PC-3 (cell line): ENCODE results near the gene LANCL2. TPM values are rescaled to one million over a fixed set of nuclear protein-coding genes. Genes with fewer than 3 reads are reported as not detected.

Source experiments
- ATAC-seq: fragments of 200-7000 bp; cut with Tn5 transposase; 2 replicates; pipeline ENCODE4 v1.9.1; 2020; ENCODE audit warnings: mild to moderate bottlenecking, moderate library complexity
- BruUV-seq: library from RNA; stranded (reverse); fragments of 400-500 nt; replicated peaks from 2 replicates; lab custom pipeline; 2021; lab: Mats Ljungman, UMichigan
- CTCF ChIA-PET: fragments of 300-600 bp; sonication (Branson Sonifier 250); formaldehyde crosslinking; loops from one replicate; lab custom pipeline; 2022; ENCODE audit warnings: antibody characterized with exemption; lab: Charles Lee
- POLR2A ChIA-PET: fragments of 300-600 bp; sonication (Branson Sonifier 250); formaldehyde crosslinking; loops from one replicate; lab custom pipeline; 2022; ENCODE audit warnings: antibody characterized with exemption; ENCODE audit not compliant: unreplicated experiment; lab: Charles Lee
- DNase-seq: peaks from one replicate; pipeline ENCODE4 v3.0.0-alpha.2; 2015
- H2AFZ ChIP-seq: fragments of 300-600 bp; sonication (generic); 2 replicates; pipeline ENCODE4 v1.6.0; 2016; ENCODE audit warnings: antibody characterized with exemption, low read length
- H3F3A ChIP-seq: fragments of 300-600 bp; sonication (generic); one replicate; pipeline ENCODE4 v1.6.0; 2017; ENCODE audit warnings: antibody characterized with exemption, low read length, control low read depth, mild to moderate bottlenecking; ENCODE audit not compliant: unreplicated experiment
- H3K27ac ChIP-seq: fragments of 300-600 bp; sonication (generic); 2 replicates; pipeline ENCODE4 v1.5.1; 2016; ENCODE audit warnings: mild to moderate bottlenecking, low read length
- H3K27me3 ChIP-seq: fragments of 300-600 bp; sonication (generic); 2 replicates; pipeline ENCODE4 v1.6.1; 2016; ENCODE audit warnings: low read length, mixed read lengths
- H3K36me3 ChIP-seq: fragments of 300-600 bp; sonication (generic); 2 replicates; pipeline ENCODE4 v1.6.1; 2016; ENCODE audit warnings: low read depth, mixed run types, low read length, mixed read lengths
- H3K4me1 ChIP-seq: fragments of 300-600 bp; sonication (generic); 2 replicates; pipeline ENCODE4 v1.5.1; 2016; ENCODE audit warnings: low read length; ENCODE audit not compliant: insufficient read depth
- H3K4me2 ChIP-seq: fragments of 300-600 bp; sonication (generic); 2 replicates; pipeline ENCODE4 v1.6.0; 2016; ENCODE audit warnings: low read length
- H3K4me3 ChIP-seq: fragments of 300-600 bp; sonication (generic); 2 replicates; pipeline ENCODE4 v1.5.1; 2016; ENCODE audit warnings: mild to moderate bottlenecking, low read length, mixed read lengths
- H3K79me2 ChIP-seq: fragments of 300-600 bp; sonication (generic); 2 replicates; pipeline ENCODE4 v1.6.1; 2017; ENCODE audit warnings: low read length, mixed read lengths
- H3K9ac ChIP-seq: fragments of 300-600 bp; sonication (generic); 2 replicates; pipeline ENCODE4 v1.6.0; 2016; ENCODE audit warnings: mild to moderate bottlenecking, low read length
- H3K9me2 ChIP-seq: fragments of 300-600 bp; sonication (generic); replicated peaks from 2 replicates; pipeline ENCODE4 v1.6.1; 2016; ENCODE audit warnings: mixed run types, low read length, mixed read lengths
- H3K9me3 ChIP-seq: fragments of 300-600 bp; sonication (generic); 2 replicates; pipeline ENCODE4 v1.6.1; 2016; ENCODE audit warnings: low read length, mixed read lengths
- H4K20me1 ChIP-seq: fragments of 300-600 bp; sonication (generic); 2 replicates; pipeline ENCODE4 v1.6.1; 2016; ENCODE audit warnings: low read length, mixed read lengths
- EZH2 ChIP-seq: fragments of 300-600 bp; sonication (generic); IDR thresholded peaks from one replicate; pipeline ENCODE4 v1.6.1; 2017; ENCODE audit warnings: antibody characterized with exemption, mild to moderate bottlenecking, low read length; ENCODE audit not compliant: unreplicated experiment
- EZH2phosphoT487 ChIP-seq: fragments of 300-600 bp; sonication (generic); IDR thresholded peaks from 2 replicates; pipeline ENCODE4 v1.6.1; 2018; ENCODE audit warnings: mild to moderate bottlenecking, antibody characterized with exemption, low read length, borderline replicate concordance
- intact Hi-C: fragments of 100-400 bp; cut with micrococcal nuclease; formaldehyde crosslinking; loops from 2 replicates; pipeline ENCODE4 v1.9.0; 2023
- total RNA-seq: library from RNA; depleted of rRNA; stranded (reverse); fragments of >200 nt; gene quantifications from 2 replicates; pipeline ENCODE4 v1.2.3, GENCODE V29; 2014
- TF ChIP-seq, protein P1 (sequence below): fragments of 300-600 bp; sonication (generic); conservative IDR thresholded peaks from 2 replicates; pipeline ENCODE4 v1.5.1; 2017; ENCODE audit warnings: antibody characterized with exemption, low read depth, mild to moderate bottlenecking, low read length

LANCL2 gene
- total RNA-seq, 1 experiment from 2014 or later, result 12.7 TPM

- no TSS peak for BruUV-seq
- TF ChIP-seq EZH2phosphoT487, result no peak
- TF ChIP-seq, protein P1, sequence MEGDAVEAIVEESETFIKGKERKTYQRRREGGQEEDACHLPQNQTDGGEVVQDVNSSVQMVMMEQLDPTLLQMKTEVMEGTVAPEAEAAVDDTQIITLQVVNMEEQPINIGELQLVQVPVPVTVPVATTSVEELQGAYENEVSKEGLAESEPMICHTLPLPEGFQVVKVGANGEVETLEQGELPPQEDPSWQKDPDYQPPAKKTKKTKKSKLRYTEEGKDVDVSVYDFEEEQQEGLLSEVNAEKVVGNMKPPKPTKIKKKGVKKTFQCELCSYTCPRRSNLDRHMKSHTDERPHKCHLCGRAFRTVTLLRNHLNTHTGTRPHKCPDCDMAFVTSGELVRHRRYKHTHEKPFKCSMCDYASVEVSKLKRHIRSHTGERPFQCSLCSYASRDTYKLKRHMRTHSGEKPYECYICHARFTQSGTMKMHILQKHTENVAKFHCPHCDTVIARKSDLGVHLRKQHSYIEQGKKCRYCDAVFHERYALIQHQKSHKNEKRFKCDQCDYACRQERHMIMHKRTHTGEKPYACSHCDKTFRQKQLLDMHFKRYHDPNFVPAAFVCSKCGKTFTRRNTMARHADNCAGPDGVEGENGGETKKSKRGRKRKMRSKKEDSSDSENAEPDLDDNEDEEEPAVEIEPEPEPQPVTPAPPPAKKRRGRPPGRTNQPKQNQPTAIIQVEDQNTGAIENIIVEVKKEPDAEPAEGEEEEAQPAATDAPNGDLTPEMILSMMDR, result no peak
- no peak for TF ChIP-seq EZH2
- no peak for DNase-seq
- no peaks in the 10 kb centered on the region for H4K20me1 ChIP-seq
- no peaks in the 10 kb centered on the region for H3K27me3 ChIP-seq
- no peaks in the 10 kb centered on the region for H3K9me2 ChIP-seq
- no peaks in the 10 kb centered on the region for H3K4me1 ChIP-seq
- H3K4me3 ChIP-seq, result no peak overlapping the region
- H3K36me3 ChIP-seq, result peaks cover 6% of the 10 kb centered on the region; the same call in 1 of the 2 replicates
- ChIA-PET CTCF (no interaction called here), POLR2A (interaction anchor here (0.6 to 0.7 kb wide), 2 partner anchors 22 to 550 kb away, joined by 3 to 7 read pairs; no protein-coding TSS in a partner anchor)
- no peak overlapping the region for H2AFZ ChIP-seq
- H3K4me2 ChIP-seq, result no peak overlapping the region
- no peaks in the 10 kb centered on the region for H3K9me3 ChIP-seq
- no peak for ATAC-seq
- intact Hi-C loops, result no loop called here
- no peak overlapping the region for H3K27ac ChIP-seq
- H3K9ac ChIP-seq, result no peak overlapping the region
- no peaks in the 10 kb centered on the region for H3F3A ChIP-seq
- H3K79me2 ChIP-seq, result no peaks in the 10 kb centered on the region
These were observed 16.1 kb downstream of the LANCL2 start for GRCh38 chr7:55381189-55381588.

DNA sequence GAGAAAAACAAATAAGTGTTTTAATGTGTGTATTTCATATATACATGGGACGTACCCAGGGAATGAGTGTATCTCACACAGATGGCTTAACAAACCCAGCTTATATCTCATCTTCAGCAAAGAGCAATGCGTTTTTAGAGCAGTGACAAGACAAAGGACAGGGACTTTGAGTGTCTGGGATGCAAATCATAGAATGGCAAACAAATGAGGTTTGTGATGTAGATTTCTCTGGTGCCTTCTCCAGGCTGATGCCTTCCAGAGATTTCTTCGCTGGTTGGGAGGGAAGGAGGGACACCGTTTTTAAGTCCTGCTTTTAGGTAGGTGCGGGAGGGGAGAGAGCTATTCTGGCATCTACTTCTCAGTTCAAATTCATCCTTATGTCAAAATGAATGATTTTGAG, 16.6 kb downstream of the LANCL2 start:
- H4K20me1 ChIP-seq, result no peaks in the 10 kb centered on the region
- no peak overlapping the region for H3K27ac ChIP-seq
- H3K9me3 ChIP-seq, result peaks cover 5% of the 10 kb centered on the region
- TF ChIP-seq, protein P1, result no peak
- no peak for TF ChIP-seq EZH2phosphoT487
- no peak for TF ChIP-seq EZH2
- no peak overlapping the region for H2AFZ ChIP-seq
- no peaks in the 10 kb centered on the region for H3K4me1 ChIP-seq
- intact Hi-C loops, result no loop called here
- no peak overlapping the region for H3K4me2 ChIP-seq
- H3K9me2 ChIP-seq, result no peaks in the 10 kb centered on the region
- DNase-seq (no peak), ATAC-seq (no peak)
- H3K27me3 ChIP-seq, result no peaks in the 10 kb centered on the region
- no TSS peak for BruUV-seq
- H3K9ac ChIP-seq, result no peak overlapping the region
- CTCF ChIA-PET, result no interaction called here
- POLR2A ChIA-PET, result interaction anchor here (0.7 kb wide), 1 partner anchor 550 kb away, joined by 3 read pairs; no protein-coding TSS in a partner anchor
- H3K79me2 ChIP-seq, result no peaks in the 10 kb centered on the region
- H3K36me3 ChIP-seq, result peaks cover 11% of the 10 kb centered on the region; the same call in 1 of the 2 replicates
- no peaks in the 10 kb centered on the region for H3F3A ChIP-seq
- H3K4me3 ChIP-seq, result no peak overlapping the region

- DNase-seq (no peak), ATAC-seq (no peak)
- Histone ChIP-seq H3K27me3 (no peaks in the 10 kb centered on the region), H3K4me3 (no peak overlapping the region), H3K4me2 (no peak overlapping the region), H2AFZ (no peak overlapping the region), H3K9me2 (no peaks in the 10 kb centered on the region), H3K36me3 (peaks cover 17% of the 10 kb centered on the region; the same call in 1 of the 2 replicates), H3K79me2 (no peaks in the 10 kb centered on the region), H3K4me1 (no peaks in the 10 kb centered on the region), H3K9ac (no peak overlapping the region), H3K27ac (no peak overlapping the region), H4K20me1 (no peaks in the 10 kb centered on the region), H3F3A (no peaks in the 10 kb centered on the region), H3K9me3 (peaks cover 10% of the 10 kb centered on the region)
- BruUV-seq, result no TSS peak
- ChIA-PET CTCF (no interaction called here), POLR2A (no interaction called here)
- TF ChIP-seq EZH2phosphoT487, result no peak
- intact Hi-C loops, result no loop called here
These were observed 17.1 kb downstream of the LANCL2 start for GRCh38 chr7:55382251-55382650.
